Small intestine (tissue), 7 donors: Measurements from ENCODE around the gene NOL9. TPM values are rescaled to one million over a fixed set of nuclear protein-coding genes. Genes with fewer than 3 reads are reported as not detected.
A peak's percentile ranks its signal among the peaks of the same experiment; 100 is the strongest.

ENCODE experiments used
- DNase-seq, 2 donors: peaks; one replicate each; pipeline versions ENCODE4 v3.0.0 to v3.0.0-alpha.2; 2013
- FAIRE-seq: peaks from 2 replicates; lab custom pipeline; 2012; peaks lifted over from hg19 to GRCh38; lab: Jason Lieb, UNC
- H3K27ac ChIP-seq, 3 donors: one replicate each; pipeline ENCODE4 v1.5.1; 2013; ENCODE audit warnings: low read length in 2 of 3, mild to moderate bottlenecking in 2 of 3, control low read depth in 1 of 3, inconsistent platforms in 1 of 3, low read depth in 1 of 3, moderate library complexity in 1 of 3
- H3K27me3 ChIP-seq, 3 donors: one replicate each; pipeline ENCODE4 v1.6.1; 2013; ENCODE audit warnings: low read length in 3 of 3, inconsistent platforms in 1 of 3; ENCODE audit not compliant: control insufficient read depth in 3 of 3, insufficient read depth in 3 of 3
- H3K36me3 ChIP-seq, 3 donors: one replicate each; pipeline ENCODE4 v1.6.1; 2013; ENCODE audit warnings: low read length in 3 of 3, inconsistent platforms in 1 of 3, low read depth in 1 of 3, mild to moderate bottlenecking in 1 of 3, moderate library complexity in 1 of 3; ENCODE audit not compliant: control insufficient read depth in 3 of 3, insufficient read depth in 2 of 3
- H3K4me1 ChIP-seq, 3 donors: one replicate each; pipeline ENCODE4 v1.6.1; 2013; ENCODE audit warnings: low read length in 2 of 3, inconsistent platforms in 1 of 3, low read depth in 1 of 3, mild to moderate bottlenecking in 1 of 3, moderate library complexity in 1 of 3; ENCODE audit not compliant: control insufficient read depth in 3 of 3, insufficient read depth in 2 of 3
- H3K4me3 ChIP-seq, 3 donors: one replicate each; pipeline ENCODE4 v1.5.1; 2013; ENCODE audit warnings: low read length in 3 of 3, control low read depth in 1 of 3, inconsistent platforms in 1 of 3, low read depth in 1 of 3, mild to moderate bottlenecking in 1 of 3, moderate library complexity in 1 of 3
- H3K9me3 ChIP-seq, 2 donors: one replicate each; pipeline ENCODE4 v1.6.1; 2013; ENCODE audit warnings: low read depth in 1 of 2, low read length in 1 of 2; ENCODE audit not compliant: control insufficient read depth in 2 of 2, insufficient read depth in 1 of 2
- WGBS, 3 donors: extraction: QIAGEN DNeasy Blood & Tissue Kit; methylation state at CpG; one replicate each; pipeline ENCODE4 v1.1.7; 2013; 5-methylcytosine and 5-hydroxymethylcytosine counted together
- polyA plus RNA-seq, 4 donors: library from polyadenylated mRNA; stranded (reverse) in 3 of 4; unstranded in 1 of 4; fragments of 200-250 nt in 3 of 4; fragments of 120-200 nt in 1 of 4; gene quantifications; one replicate each; pipeline versions ENCODE4 v1.2.1 to v1.2.3, GENCODE V29; 2013
- donor health status: healthy with polysubstance abuse.
- donor health status: control.
- donor health status: control.
- donor health status: Bipolar disorder and iron deficiency.
- donor health status: healthy.

NOL9 gene
- polyA plus RNA-seq, 4 donors, result 1.6 to 12.1 (median 3.9) TPM

GRCh38 chr1:6580119-6580592 lies 25.8 kb upstream of the NOL9 start:
- FAIRE-seq, result no peak
- H3K27me3 ChIP-seq, result no peaks in the 10 kb centered on the region
- peak overlapping the region; percentile 66 to 93 (median 83) for H3K27ac ChIP-seq
- 0 to 1% (median 1%) methylated on average over 12 to 29 of the region's 30 CpGs for WGBS, 3 donors
- H3K4me1 ChIP-seq, result peaks cover 4 to 30% (median 10%) of the 10 kb centered on the region in 3 donors
- peak; percentile 22 to 56 for DNase-seq
- no peaks in the 10 kb centered on the region for H3K9me3 ChIP-seq
- H3K4me3 ChIP-seq, result peak overlapping the region; percentile 72 to 92 (median 79)
- peaks cover 0 to 24% (median 0%) of the 10 kb centered on the region in 3 donors for H3K36me3 ChIP-seq

GRCh38 chr1:6579374-6580118 lies 25.2 kb upstream of the NOL9 start, which contains the start of gene ZBTB48:
TSS of gene ZBTB48 (plus strand) at chr1:6579994. CDS start at chr1:6580610, 616 bp downstream.
- WGBS, 3 donors, result 14 to 18% (median 14%) methylated on average over 44 to 58 of the region's 58 CpGs
- Histone ChIP-seq H3K4me3 (peak within 1 kb of the TSS; percentile 72 to 92 (median 79)), H3K4me1 (peaks cover 4 to 30% (median 10%) of the 10 kb centered on the region in 3 donors), H3K27ac (peak within 1 kb of the TSS; percentile 66 to 93 (median 83)), H3K36me3 (peaks cover 0 to 20% (median 0%) of the 10 kb centered on the region in 3 donors), H3K9me3 (no peaks in the 10 kb centered on the region), H3K27me3 (no peaks in the 10 kb centered on the region)
- DNase-seq (peak; percentile 99), FAIRE-seq (no peak)

- no peak for FAIRE-seq
- peak overlapping the region in 1 of 3 donors; percentile 79 for H3K4me3 ChIP-seq
- DNase-seq, result no peak
These were observed 24.5 kb upstream of the NOL9 start for GRCh38 chr1:6578624-6579373.

GRCh38 chr1:6577831-6578525 lies 23.7 kb upstream of the NOL9 start:
- FAIRE-seq (no peak), DNase-seq (no peak)
- Histone ChIP-seq H3K36me3 (peaks cover 0 to 13% (median 0%) of the 10 kb centered on the region in 3 donors), H3K4me3 (no peak overlapping the region), H3K4me1 (peaks cover 4 to 29% (median 10%) of the 10 kb centered on the region in 3 donors), H3K9me3 (no peaks in the 10 kb centered on the region), H3K27ac (no peak overlapping the region), H3K27me3 (no peaks in the 10 kb centered on the region)
- 73 to 89% (median 78%) methylated on average over 6 of the region's 6 CpGs for WGBS, 3 donors

More at GRCh38 chr1:6578624-6579373, 24.5 kb upstream of the NOL9 start:
- Histone ChIP-seq H3K27ac (peak overlapping the region in 2 of 3 donors; percentile 82 to 83), H3K4me1 (peaks cover 4 to 30% (median 10%) of the 10 kb centered on the region in 3 donors), H3K9me3 (no peaks in the 10 kb centered on the region), H3K27me3 (no peaks in the 10 kb centered on the region), H3K36me3 (peaks cover 0 to 13% (median 0%) of the 10 kb centered on the region in 3 donors)
- WGBS, 3 donors, result 86 to 92% (median 90%) methylated on average over 14 of the region's 14 CpGs

GRCh38 chr1:6574818-6575217 lies 20.5 kb upstream of the NOL9 start:
- no peak overlapping the region for H3K4me3 ChIP-seq
- no peak overlapping the region for H3K27ac ChIP-seq
- DNase-seq, result no peak
- peaks cover 0 to 2% (median 0%) of the 10 kb centered on the region in 3 donors for H3K27me3 ChIP-seq
- 79 to 83% (median 80%) methylated on average over 14 of the region's 14 CpGs for WGBS, 3 donors
- H3K4me1 ChIP-seq, result peaks cover 0 to 6% (median 0%) of the 10 kb centered on the region in 3 donors
- no peak for FAIRE-seq
- no peaks in the 10 kb centered on the region for H3K36me3 ChIP-seq
- peaks cover 0 to 6% of the 10 kb centered on the region in 2 donors for H3K9me3 ChIP-seq

- no peak overlapping the region for H3K4me3 ChIP-seq
- H3K9me3 ChIP-seq, result peaks cover 0 to 6% of the 10 kb centered on the region in 2 donors
- no peak for DNase-seq
- H3K27me3 ChIP-seq, result peaks cover 0 to 2% (median 0%) of the 10 kb centered on the region in 3 donors
- 78 to 86% (median 79%) methylated on average over 8 of the region's 8 CpGs for WGBS, 3 donors
- FAIRE-seq, result no peak
- H3K4me1 ChIP-seq, result peaks cover 0 to 2% (median 0%) of the 10 kb centered on the region in 3 donors
- no peaks in the 10 kb centered on the region for H3K36me3 ChIP-seq
- H3K27ac ChIP-seq, result no peak overlapping the region
These were observed 19.8 kb upstream of the NOL9 start for GRCh38 chr1:6574025-6574620.

GRCh38 chr1:6572653-6573383 lies 18.5 kb upstream of the NOL9 start:
- no peaks in the 10 kb centered on the region for H3K36me3 ChIP-seq
- no peak overlapping the region for H3K27ac ChIP-seq
- no peaks in the 10 kb centered on the region for H3K4me1 ChIP-seq
- no peak for DNase-seq
- H3K9me3 ChIP-seq, result peaks cover 0 to 6% of the 10 kb centered on the region in 2 donors
- peaks cover 0 to 2% (median 0%) of the 10 kb centered on the region in 3 donors for H3K27me3 ChIP-seq
- FAIRE-seq, result no peak
- H3K4me3 ChIP-seq, result no peak overlapping the region
- 68 to 77% (median 77%) methylated on average over 12 of the region's 12 CpGs for WGBS, 3 donors
